ENCODE results near the gene MACROD2. TPM values are rescaled to one million over a fixed set of nuclear protein-coding genes. Genes with fewer than 3 reads are reported as not detected.

MACROD2 gene
- total and polyA plus RNA-seq, 2 of the 4 experiments (the other 2 are of a cell fraction), result not detected

DNA sequence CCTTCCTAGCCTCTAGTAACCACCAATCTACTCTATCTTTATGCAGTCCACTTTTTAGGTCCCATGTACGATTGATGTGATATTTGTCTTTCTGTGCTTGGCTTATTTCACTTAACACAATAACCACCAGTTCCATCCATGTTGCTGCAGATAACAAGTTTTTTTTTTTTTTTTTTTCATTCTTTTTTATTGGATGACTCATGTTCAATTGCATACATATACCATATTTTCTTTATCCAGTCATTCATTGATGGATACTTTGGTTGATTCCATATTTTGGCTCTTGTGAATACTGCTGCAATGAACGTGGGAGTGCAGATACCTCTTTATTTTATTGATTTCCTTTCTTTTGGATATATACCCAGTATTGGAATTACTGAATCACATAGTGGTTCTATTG is 942.5 kb downstream of the MACROD2 start:
- intact Hi-C loops (cut with micrococcal nuclease), result no loop called here
- H3K4ac ChIP-seq (ENCODE audit: low read depth, low read length), result no peak overlapping the region
- no peak overlapping the region for H4K91ac ChIP-seq (ENCODE audit: insufficient read depth, low read depth, low read length)
- H4K8ac ChIP-seq (ENCODE audit: low read depth in 2 of 2, low read length in 2 of 2), result no peak overlapping the region
- no peak overlapping the region for H3K4me3 ChIP-seq (ENCODE audit: insufficient read depth, low read depth, low read length)
- no peak overlapping the region for H3K4me2 ChIP-seq (ENCODE audit: low read depth, low read length)
- no peak overlapping the region for H3K18ac ChIP-seq (ENCODE audit: low read depth, low read length)
- no peak overlapping the region for H3K9ac ChIP-seq (ENCODE audit: low read depth, low read length)
- dilution Hi-C loops (cut with HindIII; ENCODE audit: low sequenced_read_pairs, unreplicated experiment), result no loop called here
- H2BK120ac ChIP-seq (ENCODE audit: low read depth, low read length), result no peak overlapping the region
- no peak overlapping the region for H2AK9ac ChIP-seq (replicated peaks; ENCODE audit: low read depth, low read length, poor library complexity)
- no peaks in the 10 kb centered on the region for H4K20me1 ChIP-seq (ENCODE audit: insufficient read depth, low read length)
- H3K79me1 ChIP-seq (ENCODE audit: low read depth in 1 of 2, low read length in 2 of 2), result no peaks in the 10 kb centered on the region
- no peak overlapping the region for H3K23ac ChIP-seq (ENCODE audit: low read depth, low read length)
- H3K9me3 ChIP-seq (ENCODE audit: control insufficient read depth, insufficient read depth, low read length), result 0 out of 2 replicates have a peak, but pooled peaks cover 2% of the 10 kb centered on the region
- in situ Hi-C loops (cut with MboI; ENCODE audit: low sequenced_read_pairs), result no loop called here
- H4K5ac ChIP-seq (ENCODE audit: low read depth, low read length), result no peak overlapping the region
- no peak for TF ChIP-seq SMC3 (IDR thresholded peaks at IDR 0.05; ENCODE audit: low read depth, low read length)
- no peak for TF ChIP-seq BHLHE40 (IDR thresholded peaks at IDR 0.05; ENCODE audit: low read depth, low read length)
- TF ChIP-seq NFE2L2 (IDR thresholded peaks at IDR 0.05; ENCODE audit: low read depth, low read length), result no peak
- no peak for TF ChIP-seq MAFK (IDR thresholded peaks at IDR 0.05; ENCODE audit: low read depth, low read length)
- TF ChIP-seq, protein P1, sequence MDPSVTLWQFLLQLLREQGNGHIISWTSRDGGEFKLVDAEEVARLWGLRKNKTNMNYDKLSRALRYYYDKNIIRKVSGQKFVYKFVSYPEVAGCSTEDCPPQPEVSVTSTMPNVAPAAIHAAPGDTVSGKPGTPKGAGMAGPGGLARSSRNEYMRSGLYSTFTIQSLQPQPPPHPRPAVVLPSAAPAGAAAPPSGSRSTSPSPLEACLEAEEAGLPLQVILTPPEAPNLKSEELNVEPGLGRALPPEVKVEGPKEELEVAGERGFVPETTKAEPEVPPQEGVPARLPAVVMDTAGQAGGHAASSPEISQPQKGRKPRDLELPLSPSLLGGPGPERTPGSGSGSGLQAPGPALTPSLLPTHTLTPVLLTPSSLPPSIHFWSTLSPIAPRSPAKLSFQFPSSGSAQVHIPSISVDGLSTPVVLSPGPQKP (IDR thresholded peaks at IDR 0.05; ENCODE audit: borderline replicate concordance, low read depth, low read length), result no peak
- TF ChIP-seq CEBPB (IDR thresholded peaks at IDR 0.05; ENCODE audit: low read depth, low read length), result no peak
- no peak for TF ChIP-seq RAD21 (IDR thresholded peaks at IDR 0.05; ENCODE audit: low read length)
- no peak for TF ChIP-seq POLR2A (IDR thresholded peaks at IDR 0.05; ENCODE audit: low read depth, low read length)
- TF ChIP-seq, protein P2, sequence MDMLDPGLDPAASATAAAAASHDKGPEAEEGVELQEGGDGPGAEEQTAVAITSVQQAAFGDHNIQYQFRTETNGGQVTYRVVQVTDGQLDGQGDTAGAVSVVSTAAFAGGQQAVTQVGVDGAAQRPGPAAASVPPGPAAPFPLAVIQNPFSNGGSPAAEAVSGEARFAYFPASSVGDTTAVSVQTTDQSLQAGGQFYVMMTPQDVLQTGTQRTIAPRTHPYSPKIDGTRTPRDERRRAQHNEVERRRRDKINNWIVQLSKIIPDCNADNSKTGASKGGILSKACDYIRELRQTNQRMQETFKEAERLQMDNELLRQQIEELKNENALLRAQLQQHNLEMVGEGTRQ (IDR thresholded peaks at IDR 0.05; ENCODE audit: low read depth, low read length), result no peak
- TF ChIP-seq MXI1 (IDR thresholded peaks at IDR 0.05; ENCODE audit: borderline replicate concordance, low read depth, low read length), result no peak
- TF ChIP-seq MAZ (IDR thresholded peaks at IDR 0.05; ENCODE audit: borderline replicate concordance, low read depth, low read length), result no peak
- no peak overlapping the region for H2AK5ac ChIP-seq (ENCODE audit: low read depth, low read length)
- no peaks in the 10 kb centered on the region for H3K9me1 ChIP-seq (ENCODE audit: insufficient read depth, low read length)
- no peak overlapping the region for H2BK5ac ChIP-seq (ENCODE audit: low read depth, low read length, poor library complexity, severe bottlenecking)
- no peak overlapping the region for H3K14ac ChIP-seq (replicated peaks; ENCODE audit: low read depth, low read length)
- no peak overlapping the region for H2BK20ac ChIP-seq (ENCODE audit: low read depth, low read length)
- H2AFZ ChIP-seq (replicated peaks; ENCODE audit: low read length, poor library complexity), result no peak overlapping the region
- ChIA-PET POLR2A (ENCODE audit: unreplicated experiment) (no interaction called here), CTCF (no interaction called here)
- no peaks in the 10 kb centered on the region for H3K36me3 ChIP-seq (ENCODE audit: control insufficient read depth, insufficient read depth, low read length)
- no peak overlapping the region for H3K27ac ChIP-seq (ENCODE audit: insufficient read depth, low read length)
- no peak for ATAC-seq (ENCODE audit: low read depth)
- no peak overlapping the region for H3K56ac ChIP-seq (ENCODE audit: extremely low read depth, insufficient read depth, low read length)
- no peak overlapping the region for H2BK15ac ChIP-seq (ENCODE audit: low read depth, low read length)
- no peaks in the 10 kb centered on the region for H3K27me3 ChIP-seq (ENCODE audit: control insufficient read depth, insufficient read depth, low read length)
- no TSS peak for BruUV-seq (replicated peaks)
- no CpG with 5 or more reads among the region's 2 CpGs for WGBS, 2 experiments (ENCODE audit: extremely low coverage in 2 of 2, insufficient read length in 1 of 2)
- no peaks in the 10 kb centered on the region for H3K4me1 ChIP-seq (ENCODE audit: control insufficient read depth, insufficient read depth, low read length)
- no peak for DNase-seq

Data from IMR-90 (cell line).